RWPE2 (cell line): Measurements from ENCODE around the gene HAPLN3.

Experiments
- ATAC-seq: fragments of 200-7000 bp; cut with Tn5 transposase; 3 replicates; pipeline ENCODE4 v1.9.1; 2021; ENCODE audit warnings: low read depth
- DNase-seq: peaks from one replicate; pipeline ENCODE4 v3.0.0-alpha.2; 2020; ENCODE audit warnings: low spot score
- H3K27ac ChIP-seq: fragments of 450-650 bp; 2 replicates; pipeline ENCODE4 v1.5.1; 2017; ENCODE audit warnings: mild to moderate bottlenecking; ENCODE audit not compliant: poor library complexity, severe bottlenecking
- H3K27me3 ChIP-seq: fragments of 250-450 bp; sonication (Bioruptor Pico); 2 replicates; pipeline ENCODE4 v1.5.1; 2021; ENCODE audit warnings: mild to moderate bottlenecking, moderate library complexity; ENCODE audit not compliant: insufficient read depth, poor library complexity, severe bottlenecking
- H3K36me3 ChIP-seq: fragments of 250-450 bp; sonication (Bioruptor Pico); 2 replicates; pipeline ENCODE4 v1.5.1; 2020; ENCODE audit warnings: low read depth, mild to moderate bottlenecking, moderate library complexity
- H3K4me1 ChIP-seq: fragments of 250-450 bp; sonication (Bioruptor Pico); 2 replicates; pipeline ENCODE4 v1.5.1; 2021; ENCODE audit warnings: mild to moderate bottlenecking, moderate library complexity; ENCODE audit not compliant: insufficient read depth, poor library complexity, severe bottlenecking
- H3K4me3 ChIP-seq: fragments of 250-450 bp; sonication (Bioruptor Pico); 2 replicates; pipeline ENCODE4 v1.5.1; 2021; ENCODE audit warnings: mild to moderate bottlenecking, moderate library complexity; ENCODE audit not compliant: severe bottlenecking
- H3K9me3 ChIP-seq: fragments of 250-450 bp; sonication (Bioruptor Pico); 2 replicates; pipeline ENCODE4 v1.5.1; 2021; ENCODE audit warnings: mild to moderate bottlenecking, moderate library complexity; ENCODE audit not compliant: severe bottlenecking
- TF ChIP-seq, protein P1 (sequence below): fragments of 450-650 bp; IDR thresholded peaks from one replicate; pipeline ENCODE4 v1.5.1; 2017; ENCODE audit warnings: mild to moderate bottlenecking, moderate library complexity; ENCODE audit not compliant: poor library complexity, severe bottlenecking

The HAPLN3 gene

DNA sequence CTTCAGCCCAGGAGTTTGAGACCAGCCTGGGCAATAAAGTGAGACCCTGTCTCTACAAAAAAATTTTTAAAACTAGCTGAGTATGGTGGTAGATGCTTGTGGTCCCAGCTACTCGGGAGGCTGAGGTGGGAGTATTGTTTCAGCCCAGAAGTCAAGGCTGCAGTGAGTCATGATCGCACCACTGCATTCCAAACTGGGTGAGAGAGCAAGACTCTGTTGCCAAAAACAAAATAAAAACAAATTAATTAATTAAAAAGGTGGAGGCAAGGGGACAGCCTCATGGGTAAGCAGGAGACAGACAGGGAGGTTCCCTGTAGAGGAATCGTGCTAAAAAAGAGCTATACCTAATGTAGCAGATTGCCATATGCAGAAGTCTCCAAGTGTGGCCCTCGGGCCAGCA lies 12.6 kb downstream of the HAPLN3 start:
- Histone ChIP-seq H3K4me1 (no peaks in the 10 kb centered on the region), H3K4me3 (no peak overlapping the region), H3K9me3 (no peaks in the 10 kb centered on the region), H3K27me3 (no peaks in the 10 kb centered on the region), H3K36me3 (no peaks in the 10 kb centered on the region), H3K27ac (no peak overlapping the region)
- TF ChIP-seq, protein P1, sequence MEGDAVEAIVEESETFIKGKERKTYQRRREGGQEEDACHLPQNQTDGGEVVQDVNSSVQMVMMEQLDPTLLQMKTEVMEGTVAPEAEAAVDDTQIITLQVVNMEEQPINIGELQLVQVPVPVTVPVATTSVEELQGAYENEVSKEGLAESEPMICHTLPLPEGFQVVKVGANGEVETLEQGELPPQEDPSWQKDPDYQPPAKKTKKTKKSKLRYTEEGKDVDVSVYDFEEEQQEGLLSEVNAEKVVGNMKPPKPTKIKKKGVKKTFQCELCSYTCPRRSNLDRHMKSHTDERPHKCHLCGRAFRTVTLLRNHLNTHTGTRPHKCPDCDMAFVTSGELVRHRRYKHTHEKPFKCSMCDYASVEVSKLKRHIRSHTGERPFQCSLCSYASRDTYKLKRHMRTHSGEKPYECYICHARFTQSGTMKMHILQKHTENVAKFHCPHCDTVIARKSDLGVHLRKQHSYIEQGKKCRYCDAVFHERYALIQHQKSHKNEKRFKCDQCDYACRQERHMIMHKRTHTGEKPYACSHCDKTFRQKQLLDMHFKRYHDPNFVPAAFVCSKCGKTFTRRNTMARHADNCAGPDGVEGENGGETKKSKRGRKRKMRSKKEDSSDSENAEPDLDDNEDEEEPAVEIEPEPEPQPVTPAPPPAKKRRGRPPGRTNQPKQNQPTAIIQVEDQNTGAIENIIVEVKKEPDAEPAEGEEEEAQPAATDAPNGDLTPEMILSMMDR = no peak
- ATAC-seq = peak; percentile 20; the same call in 1 of the 3 replicates
- no peak for DNase-seq

DNA sequence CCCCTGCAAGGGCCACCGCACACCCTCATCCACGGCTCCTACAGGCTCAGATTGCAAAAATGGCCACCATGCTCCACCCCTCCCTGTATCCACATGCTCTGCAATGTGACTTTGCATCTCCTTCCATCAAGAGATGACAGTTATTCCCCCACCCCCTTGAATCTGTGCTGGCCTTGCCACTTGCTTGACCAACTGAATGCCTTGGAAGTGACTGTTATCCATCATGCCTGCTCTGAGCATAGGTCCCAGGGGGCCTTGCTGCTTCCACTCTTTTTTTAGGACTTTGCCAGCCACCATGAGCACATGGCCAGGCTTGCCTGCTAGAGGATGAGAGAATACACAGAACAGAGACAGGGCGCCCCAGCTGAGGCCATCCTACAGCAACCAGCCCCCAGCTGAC lies 13.6 kb downstream of the HAPLN3 start:
- Histone ChIP-seq H3K36me3 (no peaks in the 10 kb centered on the region), H3K27ac (no peak overlapping the region), H3K4me3 (no peak overlapping the region), H3K4me1 (no peaks in the 10 kb centered on the region), H3K9me3 (no peaks in the 10 kb centered on the region), H3K27me3 (no peaks in the 10 kb centered on the region)
- ATAC-seq (no peak), DNase-seq (no peak)
- TF ChIP-seq, protein P1 = no peak

DNA sequence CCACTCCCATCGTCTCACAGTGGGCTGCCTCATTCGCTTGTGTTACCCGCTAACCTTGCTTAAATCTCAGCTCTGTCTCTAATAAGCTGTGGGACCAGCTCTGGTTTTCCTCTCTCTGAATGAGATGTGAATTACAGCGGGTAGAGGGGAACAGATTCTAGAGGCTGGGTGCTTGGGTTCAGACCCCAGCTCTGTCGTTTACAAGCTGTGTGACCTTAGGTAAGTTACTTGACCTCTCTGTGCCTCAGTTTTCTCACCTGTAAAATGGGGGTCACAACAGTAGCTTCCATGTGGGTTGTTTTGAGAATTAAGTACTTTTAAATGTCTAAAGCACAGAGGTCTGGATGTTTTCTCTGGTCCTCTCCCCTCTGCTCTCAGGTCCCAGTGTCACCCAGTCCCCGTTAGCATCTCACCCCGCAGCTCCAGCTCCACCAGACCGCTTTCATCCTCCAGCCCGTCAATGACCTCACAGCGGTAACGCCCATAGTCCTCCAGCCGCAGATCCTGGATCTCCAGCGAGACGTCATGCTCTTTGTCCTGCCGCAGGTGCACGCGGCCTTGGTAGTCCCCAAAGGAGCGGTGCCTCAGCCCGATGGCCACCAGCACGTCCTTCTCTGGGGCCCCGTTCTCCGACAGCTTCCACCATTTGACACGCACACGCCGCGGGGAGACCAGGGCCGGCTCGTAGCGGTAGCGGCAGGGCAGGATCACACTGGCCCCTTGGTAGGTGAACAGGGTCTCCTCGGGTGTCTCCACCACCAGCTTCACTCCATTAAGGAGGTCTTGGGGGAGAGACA lies 14.2 kb downstream of the HAPLN3 start:
- DNase-seq (no peak), ATAC-seq (no peak)
- TF ChIP-seq, protein P1 = no peak

DNA sequence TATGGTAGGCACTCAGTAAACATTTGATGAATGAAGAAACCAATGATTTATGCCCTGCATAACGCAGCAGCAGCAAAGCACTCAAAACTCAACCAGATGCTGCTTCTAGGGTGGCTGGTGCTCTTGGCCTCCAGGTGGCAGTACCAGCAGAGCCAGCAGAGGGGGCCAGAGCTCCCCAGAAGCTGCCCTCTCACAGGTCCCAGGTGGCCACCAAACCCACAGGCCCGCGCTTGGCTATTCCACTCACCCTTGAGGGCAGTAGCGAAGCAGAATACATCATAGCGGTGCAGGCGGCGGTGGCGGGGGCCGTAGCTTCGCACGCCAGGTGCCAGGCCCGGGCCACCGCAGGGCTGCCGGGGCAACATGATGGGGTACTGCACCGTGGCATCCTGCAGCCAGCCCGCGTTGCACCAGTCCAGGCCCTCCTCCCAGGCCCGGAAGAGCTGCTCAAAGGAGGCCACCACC lies 16.6 kb downstream of the HAPLN3 start:
- TF ChIP-seq, protein P1 = peak; percentile 88
- Histone ChIP-seq H3K36me3 (no peaks in the 10 kb centered on the region), H3K27me3 (no peaks in the 10 kb centered on the region), H3K4me3 (no peak overlapping the region), H3K4me1 (no peaks in the 10 kb centered on the region), H3K27ac (no peak overlapping the region), H3K9me3 (no peaks in the 10 kb centered on the region)
- ATAC-seq (peak; percentile 76), DNase-seq (peak; percentile 77)

More for the DNA sequence above, 14.2 kb downstream of the HAPLN3 start:
- no peaks in the 10 kb centered on the region for H3K9me3 ChIP-seq
- no peak overlapping the region for H3K27ac ChIP-seq
- no peaks in the 10 kb centered on the region for H3K36me3 ChIP-seq
- H3K27me3 ChIP-seq = no peaks in the 10 kb centered on the region
- no peaks in the 10 kb centered on the region for H3K4me1 ChIP-seq
- H3K4me3 ChIP-seq = no peak overlapping the region

DNA sequence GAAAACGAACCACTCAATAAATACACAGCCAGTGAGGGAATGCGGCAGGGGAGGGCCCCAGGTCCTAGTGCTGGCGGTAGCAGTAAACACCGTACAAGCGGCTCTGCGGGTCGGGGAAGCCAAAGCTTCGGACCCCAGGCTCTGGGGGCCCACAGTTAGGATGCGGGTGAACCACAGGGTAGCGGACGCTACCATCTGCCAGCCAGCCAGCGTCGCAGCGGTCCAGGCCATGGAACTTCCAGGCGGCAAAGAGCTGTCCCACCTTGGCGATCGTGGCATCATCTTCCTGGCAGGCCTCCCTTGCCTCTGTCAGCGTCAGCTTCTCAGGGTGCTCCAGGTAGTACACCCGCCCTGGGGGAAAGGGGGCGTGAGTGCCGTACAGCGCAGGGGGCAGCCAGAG lies 17.4 kb downstream of the HAPLN3 start:
- no peak for ATAC-seq
- Histone ChIP-seq H3K9me3 (no peaks in the 10 kb centered on the region), H3K27me3 (no peaks in the 10 kb centered on the region), H3K36me3 (no peaks in the 10 kb centered on the region), H3K4me3 (no peak overlapping the region), H3K4me1 (no peaks in the 10 kb centered on the region), H3K27ac (no peak overlapping the region)
- TF ChIP-seq, protein P1 = no peak
- DNase-seq = no peak
